Activated naive CD4-positive, alpha-beta T cell treated with anti-CD3 and anti-CD28 coated beads, Interleukin-2, amount 50 U/mL, for 24 hours (primary cell): ENCODE results near the gene CPED1.
"Not testable (repeated sequence)": the region's sequence is repeated elsewhere in the genome, so short reads cannot be mapped to it uniquely, and the experiment has no call there.

Experiments
- H3K27ac Mint-ChIP-seq: one replicate; pipeline ENCODE4 v1.8.0; 2021; ENCODE audit warnings: mild to moderate bottlenecking, mixed read lengths
- H3K27me3 Mint-ChIP-seq: one replicate; pipeline ENCODE4 v1.8.0; 2021; ENCODE audit warnings: mixed read lengths
- H3K36me3 Mint-ChIP-seq: one replicate; pipeline ENCODE4 v1.8.0; 2021; ENCODE audit warnings: mixed read lengths
- H3K4me1 Mint-ChIP-seq: one replicate; pipeline ENCODE4 v1.8.0; 2021; ENCODE audit warnings: mixed read lengths
- H3K4me3 Mint-ChIP-seq: one replicate; pipeline ENCODE4 v1.8.0; 2021; ENCODE audit warnings: mild to moderate bottlenecking, mixed read lengths
- H3K9me3 Mint-ChIP-seq: one replicate; pipeline ENCODE4 v1.8.0; 2021; ENCODE audit warnings: mixed read lengths

Gene CPED1

GRCh38 chr7:121075424-121075841 is 86.9 kb downstream of the CPED1 start:
- H3K4me1 Mint-ChIP-seq, H3K27ac Mint-ChIP-seq, H3K4me3 Mint-ChIP-seq, H3K9me3 Mint-ChIP-seq, H3K27me3 Mint-ChIP-seq, H3K36me3 Mint-ChIP-seq: not testable (repeated sequence)

GRCh38 chr7:121075952-121076349 is 87.4 kb downstream of the CPED1 start:
- Mint-ChIP-seq H3K9me3 (no peaks in the 10 kb centered on the region), H3K4me1 (no peaks in the 10 kb centered on the region), H3K4me3 (no peak overlapping the region)

GRCh38 chr7:121076350-121077164 is 88.0 kb downstream of the CPED1 start:
- Mint-ChIP-seq H3K4me1 (no peaks in the 10 kb centered on the region), H3K9me3 (no peaks in the 10 kb centered on the region), H3K4me3 (no peak overlapping the region), H3K27me3 (peaks cover 5% of the 10 kb centered on the region), H3K36me3 (no peaks in the 10 kb centered on the region), H3K27ac (no peak overlapping the region)

More at GRCh38 chr7:121075952-121076349, 87.4 kb downstream of the CPED1 start:
- H3K36me3 Mint-ChIP-seq: no peaks in the 10 kb centered on the region
- H3K27me3 Mint-ChIP-seq: peaks cover 5% of the 10 kb centered on the region
- no peak overlapping the region for H3K27ac Mint-ChIP-seq

GRCh38 chr7:121077165-121077630 is 88.7 kb downstream of the CPED1 start:
- Mint-ChIP-seq H3K27ac (no peak overlapping the region), H3K9me3 (no peaks in the 10 kb centered on the region), H3K36me3 (no peaks in the 10 kb centered on the region), H3K4me3 (no peak overlapping the region), H3K4me1 (no peaks in the 10 kb centered on the region), H3K27me3 (peaks cover 5% of the 10 kb centered on the region)

- Mint-ChIP-seq H3K9me3 (no peaks in the 10 kb centered on the region), H3K36me3 (no peaks in the 10 kb centered on the region), H3K27ac (no peak overlapping the region)
Measured at GRCh38 chr7:121078701-121079227, 90.3 kb downstream of the CPED1 start.

GRCh38 chr7:121079425-121080169 is 91.1 kb downstream of the CPED1 start:
- H3K36me3 Mint-ChIP-seq: no peaks in the 10 kb centered on the region

More at GRCh38 chr7:121078701-121079227, 90.3 kb downstream of the CPED1 start:
- no peaks in the 10 kb centered on the region for H3K4me1 Mint-ChIP-seq
- peaks cover 5% of the 10 kb centered on the region for H3K27me3 Mint-ChIP-seq
- H3K4me3 Mint-ChIP-seq: no peak overlapping the region

GRCh38 chr7:121080257-121080912 is 91.9 kb downstream of the CPED1 start:
- Mint-ChIP-seq H3K27ac (no peak overlapping the region), H3K4me1 (no peaks in the 10 kb centered on the region), H3K36me3 (no peaks in the 10 kb centered on the region), H3K9me3 (no peaks in the 10 kb centered on the region), H3K27me3 (peaks cover 5% of the 10 kb centered on the region), H3K4me3 (no peak overlapping the region)

More at GRCh38 chr7:121079425-121080169, 91.1 kb downstream of the CPED1 start:
- no peak overlapping the region for H3K27ac Mint-ChIP-seq
- peaks cover 5% of the 10 kb centered on the region for H3K27me3 Mint-ChIP-seq
- no peak overlapping the region for H3K4me3 Mint-ChIP-seq
- H3K9me3 Mint-ChIP-seq: no peaks in the 10 kb centered on the region
- no peaks in the 10 kb centered on the region for H3K4me1 Mint-ChIP-seq

GRCh38 chr7:121080913-121081326 is 92.4 kb downstream of the CPED1 start:
- Mint-ChIP-seq H3K4me3 (no peak overlapping the region), H3K36me3 (no peaks in the 10 kb centered on the region), H3K27me3 (peaks cover 5% of the 10 kb centered on the region), H3K27ac (no peak overlapping the region), H3K9me3 (no peaks in the 10 kb centered on the region), H3K4me1 (no peaks in the 10 kb centered on the region)

- no peaks in the 10 kb centered on the region for H3K4me1 Mint-ChIP-seq
- H3K9me3 Mint-ChIP-seq: no peaks in the 10 kb centered on the region
- H3K4me3 Mint-ChIP-seq: no peak overlapping the region
- peaks cover 5% of the 10 kb centered on the region for H3K27me3 Mint-ChIP-seq
- H3K36me3 Mint-ChIP-seq: no peaks in the 10 kb centered on the region
- no peak overlapping the region for H3K27ac Mint-ChIP-seq
Measured at GRCh38 chr7:121081327-121081936, 92.9 kb downstream of the CPED1 start.

- Mint-ChIP-seq H3K36me3 (no peaks in the 10 kb centered on the region), H3K4me1 (no peaks in the 10 kb centered on the region), H3K27ac (no peak overlapping the region), H3K9me3 (no peaks in the 10 kb centered on the region), H3K27me3 (peaks cover 5% of the 10 kb centered on the region), H3K4me3 (no peak overlapping the region)
Measured at GRCh38 chr7:121082400-121083101, 94.0 kb downstream of the CPED1 start.

- H3K27me3 Mint-ChIP-seq: peaks cover 3% of the 10 kb centered on the region
- no peak overlapping the region for H3K27ac Mint-ChIP-seq
- no peaks in the 10 kb centered on the region for H3K9me3 Mint-ChIP-seq
- no peaks in the 10 kb centered on the region for H3K36me3 Mint-ChIP-seq
- no peak overlapping the region for H3K4me3 Mint-ChIP-seq
- no peaks in the 10 kb centered on the region for H3K4me1 Mint-ChIP-seq
Measured at GRCh38 chr7:121083138-121083789, 94.8 kb downstream of the CPED1 start.

GRCh38 chr7:121083790-121084251 is 95.3 kb downstream of the CPED1 start:
- Mint-ChIP-seq H3K4me3 (no peak overlapping the region), H3K27ac (no peak overlapping the region), H3K36me3 (no peaks in the 10 kb centered on the region), H3K9me3 (no peaks in the 10 kb centered on the region), H3K4me1 (no peaks in the 10 kb centered on the region), H3K27me3 (peaks cover 3% of the 10 kb centered on the region)

- H3K9me3 Mint-ChIP-seq: no peaks in the 10 kb centered on the region
- H3K27me3 Mint-ChIP-seq: no peaks in the 10 kb centered on the region
- no peaks in the 10 kb centered on the region for H3K36me3 Mint-ChIP-seq
- H3K27ac Mint-ChIP-seq: no peak overlapping the region
- H3K4me3 Mint-ChIP-seq: no peak overlapping the region
- no peaks in the 10 kb centered on the region for H3K4me1 Mint-ChIP-seq
Measured at GRCh38 chr7:121084256-121084655, 95.7 kb downstream of the CPED1 start.

GRCh38 chr7:121084748-121085336 is 96.3 kb downstream of the CPED1 start:
- no peaks in the 10 kb centered on the region for H3K27me3 Mint-ChIP-seq
- no peaks in the 10 kb centered on the region for H3K4me1 Mint-ChIP-seq
- no peak overlapping the region for H3K4me3 Mint-ChIP-seq
- no peaks in the 10 kb centered on the region for H3K9me3 Mint-ChIP-seq
- H3K27ac Mint-ChIP-seq: no peak overlapping the region
- H3K36me3 Mint-ChIP-seq: no peaks in the 10 kb centered on the region
